K562 (cell line): ENCODE data around the gene CENPT. TPM values are rescaled to one million over a fixed set of nuclear protein-coding genes. Genes with fewer than 3 reads are reported as not detected.
A peak's percentile ranks its signal among the peaks of the same experiment; 100 is the strongest.

Experiments
- ATAC-seq: fragments of 200-7000 bp; cut with Tn5 transposase; 3 replicates; pipeline ENCODE4 v1.9.1; 2020; ENCODE audit warnings: moderate library complexity
- BruUV-seq: library from RNA; stranded (reverse); fragments of 400-500 nt; replicated peaks from 2 replicates; lab custom pipeline; 2021; lab: Mats Ljungman, UMichigan
- CTCF ChIA-PET: fragments of 300-600 bp; formaldehyde crosslinking; extraction: SDS; loops from one replicate; lab custom pipeline; 2021; ENCODE audit warnings: low intra/inter-chr PET ratio; lab: Yijun Ruan, JAX
- POLR2A ChIA-PET: fragments of 300-600, 350-650 bp; sonication (Branson Sonifier 250); formaldehyde crosslinking; extraction: SDS; loops from one replicate; lab custom pipeline; 2021; ENCODE audit warnings: antibody characterized with exemption, inconsistent platforms; lab: Yijun Ruan, JAX
- DNase-seq, 4 experiments: peaks; one replicate each; pipeline versions ENCODE4 v3.0.0 to v3.0.0-alpha.2; 2011 to 2018; ENCODE audit warnings: low spot score in 3 of 4, mixed read lengths in 3 of 4; ENCODE audit errors: extremely low read depth in 1 of 4
- FAIRE-seq: peaks from 2 replicates; lab custom pipeline; 2011; peaks lifted over from hg19 to GRCh38; lab: Jason Lieb, UNC
- H2AFZ ChIP-seq: 2 replicates; pipeline ENCODE4 v1.6.0; 2011; ENCODE audit warnings: low read depth, low read length, control low read depth, inconsistent platforms
- H3K27ac ChIP-seq: fragments of 200-600 bp; 3 replicates; pipeline ENCODE4 v1.8.0; 2011; ENCODE audit warnings: low read depth, mild to moderate bottlenecking, control low read depth, inconsistent platforms, low read length, moderate library complexity, mixed read lengths; ENCODE audit errors: extremely low read depth
- H3K27me3 ChIP-seq, 2 experiments: fragments of 300-600 bp in 1 of 2; 2 replicates in 1 of 2; 3 replicates in 1 of 2; pipeline versions ENCODE4 v1.6.0 to v1.8.0; 2011; ENCODE audit warnings: inconsistent platforms in 2 of 2, low read length in 2 of 2, mild to moderate bottlenecking in 1 of 2, mixed read lengths in 1 of 2, moderate library complexity in 1 of 2; ENCODE audit not compliant: control insufficient read depth in 2 of 2, insufficient read depth in 2 of 2
- H3K36me3 ChIP-seq: fragments of 300-600 bp; 3 replicates; pipeline ENCODE4 v1.8.0; 2011; ENCODE audit warnings: mild to moderate bottlenecking, low read length, inconsistent platforms; ENCODE audit not compliant: control insufficient read depth, insufficient read depth
- H3K4me1 ChIP-seq, 2 experiments: fragments of 200-600 bp in 1 of 2; replicated peaks in 1 of 2; 2 replicates in 1 of 2; 3 replicates in 1 of 2; pipeline versions ENCODE4 v1.5.1 to v1.8.0; 2011; ENCODE audit warnings: inconsistent platforms in 2 of 2, low read length in 2 of 2, mild to moderate bottlenecking in 1 of 2, mixed read lengths in 1 of 2, moderate library complexity in 1 of 2; ENCODE audit not compliant: control insufficient read depth in 2 of 2, insufficient read depth in 2 of 2
- H3K4me2 ChIP-seq: 2 replicates; pipeline ENCODE4 v1.6.1; 2011; ENCODE audit warnings: low read length, control low read depth, inconsistent platforms, mixed read lengths; ENCODE audit not compliant: insufficient read depth
- H3K4me3 ChIP-seq: fragments of 200-600 bp; sonication (generic), shearing (Covaris generic); 2 replicates; pipeline ENCODE4 v1.5.1; 2016; ENCODE audit warnings: control low read depth, inconsistent platforms
- H3K79me2 ChIP-seq: fragments of 200-600 bp; 3 replicates; pipeline ENCODE4 v1.8.0; 2011; ENCODE audit warnings: low read length, inconsistent platforms; ENCODE audit not compliant: control insufficient read depth, insufficient read depth
- H3K9ac ChIP-seq, 2 experiments: 2 replicates each; pipeline versions ENCODE4 v1.6.0 to v1.6.1; 2011; ENCODE audit warnings: low read depth in 2 of 2, low read length in 2 of 2, control low read depth in 1 of 2, inconsistent platforms in 1 of 2, mild to moderate bottlenecking in 1 of 2, mixed read lengths in 1 of 2; ENCODE audit not compliant: insufficient read depth in 1 of 2
- H3K9me1 ChIP-seq: one replicate; pipeline ENCODE4 v1.6.0; 2011; ENCODE audit warnings: inconsistent platforms, mild to moderate bottlenecking, low read length, moderate library complexity; ENCODE audit not compliant: control insufficient read depth, insufficient read depth
- H3K9me3 ChIP-seq: replicated peaks from 2 replicates; pipeline ENCODE4 v1.5.1; 2011; ENCODE audit warnings: low read depth, low read length, inconsistent platforms; ENCODE audit not compliant: control insufficient read depth, insufficient read depth
- H4K20me1 ChIP-seq: replicated peaks from 2 replicates; pipeline ENCODE4 v1.6.1; 2011; ENCODE audit warnings: low read length, inconsistent platforms, mixed read lengths; ENCODE audit not compliant: control insufficient read depth, insufficient read depth
- CCNT2 ChIP-seq: IDR thresholded peaks from 2 replicates; pipeline ENCODE4 v1.6.1; 2011; ENCODE audit warnings: borderline replicate concordance, low read depth, mild to moderate bottlenecking, moderate library complexity, mixed read lengths, low read length; ENCODE audit not compliant: insufficient read length; ENCODE audit errors: extremely low read depth
- FIP1L1 ChIP-seq: fragments of 200-400 bp; formaldehyde crosslinking; IDR thresholded peaks from 2 replicates; pipeline ENCODE4 v1.6.1; 2018; ENCODE audit warnings: mild to moderate bottlenecking, low read depth, low read length; ENCODE audit not compliant: poor library complexity, severe bottlenecking
- GATA2 ChIP-seq: sonication (generic); formaldehyde crosslinking; IDR thresholded peaks from 2 replicates; pipeline ENCODE4 v1.4.0; 2020; ENCODE audit warnings: mild to moderate bottlenecking, missing genetic modification reagents
- MAFG ChIP-seq: fragments of 450-650 bp; conservative IDR thresholded peaks from 2 replicates; pipeline ENCODE4 v1.6.1; 2016; ENCODE audit warnings: missing genetic modification characterization, missing compliant biosample characterization
- NFIC ChIP-seq: fragments of 450-650 bp; IDR thresholded peaks from 2 replicates; pipeline ENCODE4 v1.6.1; 2017; ENCODE audit warnings: mild to moderate bottlenecking, inconsistent platforms
- NR2C2 ChIP-seq, 2 experiments: fragments of 200-800 bp in 1 of 2; sonication (Bioruptor generic) in 1 of 2; sonication (generic) in 1 of 2; formaldehyde crosslinking in 1 of 2; IDR thresholded peaks; 2 replicates each; pipeline versions ENCODE4 v1.6.1 to v1.8.0; 2016 to 2022; ENCODE audit warnings: mild to moderate bottlenecking in 1 of 2, missing compliant biosample characterization in 1 of 2, missing genetic modification characterization in 1 of 2, missing genetic modification reagents in 1 of 2
- NR2F6 ChIP-seq: fragments of 450-650 bp; formaldehyde crosslinking; IDR thresholded peaks from 2 replicates; pipeline ENCODE4 v1.4.0; 2020; ENCODE audit warnings: mild to moderate bottlenecking
- PHTF2 ChIP-seq: fragments of 250-450 bp; sonication (Bioruptor Pico); IDR thresholded peaks from 2 replicates; pipeline ENCODE4 v1.5.0; 2021; ENCODE audit warnings: mild to moderate bottlenecking
- PRDM10 ChIP-seq: fragments of 450-650 bp; IDR thresholded peaks from 2 replicates; pipeline ENCODE4 v1.6.1; 2018; ENCODE audit not compliant: partially characterized antibody
- SIN3B ChIP-seq: fragments of 450-650 bp; IDR thresholded peaks from 2 replicates; pipeline ENCODE4 v1.6.1; 2017; ENCODE audit warnings: low read depth, mild to moderate bottlenecking, moderate library complexity
- THRB ChIP-seq: fragments of 450-650 bp; formaldehyde crosslinking; conservative IDR thresholded peaks from 2 replicates; pipeline ENCODE4 v1.4.0; 2022; ENCODE audit warnings: mild to moderate bottlenecking, missing genetic modification characterization
- U2AF1 ChIP-seq: fragments of 200-400 bp; formaldehyde crosslinking; optimal IDR thresholded peaks from 2 replicates; pipeline ENCODE3; 2017; ENCODE audit warnings: mild to moderate bottlenecking, low read depth, low read length, moderate library complexity
- U2AF2 ChIP-seq: fragments of 200-400 bp; formaldehyde crosslinking; optimal IDR thresholded peaks from 2 replicates; pipeline ENCODE3; 2017; ENCODE audit warnings: low read depth, mild to moderate bottlenecking, low read length
- ZC3H4 ChIP-seq: sonication (generic); formaldehyde crosslinking; IDR thresholded peaks from 2 replicates; pipeline ENCODE4 v1.9.0; 2021; ENCODE audit warnings: missing genetic modification reagents, borderline replicate concordance
- ZNF24 ChIP-seq: fragments of 450-650 bp; IDR thresholded peaks from 2 replicates; pipeline ENCODE4 v1.6.1; 2016
- ZSCAN32 ChIP-seq: fragments of 450-650 bp; formaldehyde crosslinking; IDR thresholded peaks from 2 replicates; pipeline ENCODE4 v1.4.0; 2020; ENCODE audit warnings: mild to moderate bottlenecking, moderate library complexity
- WGBS: fragments of 100-300 bp; shearing (Covaris generic); methylation state at CpG from one replicate; pipeline ENCODE4 v1.1.6; 2016; ENCODE audit warnings: low coverage, mixed read lengths; ENCODE audit not compliant: insufficient coverage; ENCODE audit errors: missing lambda C conversion rate; 5-methylcytosine and 5-hydroxymethylcytosine counted together
- in situ Hi-C: fragments of 300-500 bp; cut with MboI; formaldehyde crosslinking; loops from 4 replicates; pipeline ENCODE4 v1.15.0; 2018; ENCODE audit warnings: inconsistent platforms, mixed read lengths
- intact Hi-C: fragments of 100-400 bp; cut with micrococcal nuclease; formaldehyde crosslinking; loops from 2 replicates; pipeline ENCODE4 v1.14.2; 2022
- polyA plus RNA-seq, 8 experiments: library from polyadenylated mRNA; depleted of rRNA in 4 of 8; stranded (reverse) in 5 of 8; unstranded in 3 of 8; fragments of >200 nt; fragmentation: Nextera tagmentation in 2 of 8; fragmentation: Illumina TruSeq in 1 of 8; extraction: Ambion mirVana in 2 of 8; extraction: Trizol in 1 of 8; gene quantifications; 2 replicates each; pipeline versions ENCODE4 v1.2.1 to v1.2.3, GENCODE V29; 2011 to 2014; ENCODE audit warnings: inconsistent platforms in 1 of 8, missing spikeins in 1 of 8
- total RNA-seq, 7 experiments: library from RNA; depleted of rRNA in 6 of 7; stranded (reverse); fragments of >200 nt in 6 of 7; fragmentation: Illumina TruSeq in 2 of 7; extraction: Trizol in 2 of 7; gene quantifications; 2 replicates each; pipeline versions ENCODE4 v1.2.1 to v1.2.3, GENCODE V29; 2011 to 2021; ENCODE audit warnings: low replicate concordance in 1 of 7

CENPT gene
- total and polyA plus RNA-seq, 9 of the 15 experiments (the other 6 are each of a cell fraction or from before 2014, with no cell fraction given): 3.6 to 94.2 (median 44.1) TPM

GRCh38 chr16:67828651-67829050 lies 18.8 kb downstream of the CENPT start:
- ATAC-seq: no peak
- WGBS: 91% methylated on average over 4 of the region's 4 CpGs
- POLR2A ChIA-PET: no interaction called here

More at GRCh38 chr16:67828651-67829050, 18.8 kb downstream of the CENPT start:
- peak in 1 of 4 experiments; percentile 10 for DNase-seq
- BruUV-seq: no TSS peak
- in situ Hi-C loops: no loop called here
- Histone ChIP-seq H3K9ac (no peak overlapping the region), H3K4me1 (peaks cover 7 to 26% of the 10 kb centered on the region in 2 experiments; a peak in 4 of 5 replicates), H3K27me3 (no peaks in the 10 kb centered on the region), H3K4me3 (no peak overlapping the region), H4K20me1 (no peaks in the 10 kb centered on the region; the same call in 1 of the 2 replicates), H2AFZ (no peak overlapping the region), H3K36me3 (peaks cover 58% of the 10 kb centered on the region; the same call in 2 of the 3 replicates), H3K79me2 (peaks cover 16% of the 10 kb centered on the region), H3K4me2 (no peak overlapping the region), H3K9me1 (peaks cover 5% of the 10 kb centered on the region), H3K27ac (no peak overlapping the region), H3K9me3 (no peaks in the 10 kb centered on the region)
- FAIRE-seq: no peak
- CTCF ChIA-PET: no interaction called here
- intact Hi-C loops: no loop called here
- TF ChIP-seq NFIC (no peak), ZSCAN32 (CRISPR knock-in tag) (no peak), U2AF1 (no peak), MAFG (tag) (no peak), THRB (CRISPR knock-in tag) (no peak), FIP1L1 (no peak), PHTF2 (no peak), CCNT2 (no peak), SIN3B (no peak), GATA2 (CRISPR knock-in tag) (no peak), ZNF24 (no peak), PRDM10 (no peak), ZC3H4 (CRISPR knock-in tag) (no peak), NR2F6 (no peak), U2AF2 (no peak), NR2C2 (CRISPR knock-in tag; IDR thresholded peaks at IDR 0.05) (no peak), NR2C2 (tag; IDR thresholded peaks at IDR 0.05) (no peak)
